Measurements from ENCODE around the gene CD302. TPM values are rescaled to one million over a fixed set of nuclear protein-coding genes. Genes with fewer than 3 reads are reported as not detected.

CD302 gene
- total RNA-seq, 1 experiment from 2014 or later = 0.21 TPM

GRCh38 chr2:159818940-159819339 lies 20.9 kb upstream of the CD302 start:
- Mint-ChIP-seq H3K4me1 (ENCODE audit: insufficient read depth, unreplicated experiment) (no peaks in the 10 kb centered on the region), H3K27ac (ENCODE audit: low read depth, unreplicated experiment) (no peak overlapping the region), H3K9me3 (ENCODE audit: unreplicated experiment) (peaks cover 7% of the 10 kb centered on the region), H3K27me3 (ENCODE audit: insufficient read depth, unreplicated experiment) (peaks cover 14% of the 10 kb centered on the region), H3K36me3 (ENCODE audit: insufficient read depth, unreplicated experiment) (no peaks in the 10 kb centered on the region), H3K4me3 (ENCODE audit: unreplicated experiment) (no peak overlapping the region)
- no peak for DNase-seq (ENCODE audit: unreplicated experiment)
- POLR2A ChIA-PET = no interaction called here
- CTCF ChIA-PET = interaction anchor here (0.6 kb wide), 1 partner anchor 122 kb away, joined by 3 read pairs; no protein-coding TSS in a partner anchor
- TF ChIP-seq CTCF (IDR thresholded peaks at IDR 0.05; ENCODE audit: unreplicated experiment) = no peak
- intact Hi-C loops (cut with micrococcal nuclease) = no loop called here
- no TSS peak for BruUV-seq (replicated peaks)

GRCh38 chr2:159817283-159817682 lies 19.3 kb upstream of the CD302 start:
- H3K27ac Mint-ChIP-seq (ENCODE audit: low read depth, unreplicated experiment) = no peak overlapping the region
- no peaks in the 10 kb centered on the region for H3K9me3 Mint-ChIP-seq (ENCODE audit: unreplicated experiment)
- peaks cover 10% of the 10 kb centered on the region for H3K27me3 Mint-ChIP-seq (ENCODE audit: insufficient read depth, unreplicated experiment)
- no TSS peak for BruUV-seq (replicated peaks)
- TF ChIP-seq CTCF (IDR thresholded peaks at IDR 0.05; ENCODE audit: unreplicated experiment) = no peak
- H3K36me3 Mint-ChIP-seq (ENCODE audit: insufficient read depth, unreplicated experiment) = no peaks in the 10 kb centered on the region
- H3K4me3 Mint-ChIP-seq (ENCODE audit: unreplicated experiment) = no peak overlapping the region
- ChIA-PET POLR2A (no interaction called here), CTCF (no interaction called here)
- intact Hi-C loops (cut with micrococcal nuclease) = no loop called here
- H3K4me1 Mint-ChIP-seq (ENCODE audit: insufficient read depth, unreplicated experiment) = no peaks in the 10 kb centered on the region
- no peak for DNase-seq (ENCODE audit: unreplicated experiment)

- no peak overlapping the region for H3K4me3 Mint-ChIP-seq (ENCODE audit: unreplicated experiment)
- H3K36me3 Mint-ChIP-seq (ENCODE audit: insufficient read depth, unreplicated experiment) = no peaks in the 10 kb centered on the region
- POLR2A ChIA-PET = no interaction called here
- CTCF ChIA-PET = interaction anchor here (0.9 to 1.4 kb wide), 2 partner anchors 12 to 129 kb away, joined by 4 to 5 read pairs; no protein-coding TSS in a partner anchor
- no peaks in the 10 kb centered on the region for H3K9me3 Mint-ChIP-seq (ENCODE audit: unreplicated experiment)
- no peaks in the 10 kb centered on the region for H3K4me1 Mint-ChIP-seq (ENCODE audit: insufficient read depth, unreplicated experiment)
- intact Hi-C loops (cut with micrococcal nuclease) = no loop called here
- H3K27ac Mint-ChIP-seq (ENCODE audit: low read depth, unreplicated experiment) = no peak overlapping the region
- BruUV-seq (replicated peaks) = no TSS peak
- no peak for TF ChIP-seq CTCF (IDR thresholded peaks at IDR 0.05; ENCODE audit: unreplicated experiment)
- DNase-seq (ENCODE audit: unreplicated experiment) = no peak
- H3K27me3 Mint-ChIP-seq (ENCODE audit: insufficient read depth, unreplicated experiment) = peaks cover 23% of the 10 kb centered on the region
Measured at GRCh38 chr2:159811232-159811631, 13.2 kb upstream of the CD302 start.

- H3K4me3 Mint-ChIP-seq (ENCODE audit: unreplicated experiment) = no peak overlapping the region
- no peaks in the 10 kb centered on the region for H3K4me1 Mint-ChIP-seq (ENCODE audit: insufficient read depth, unreplicated experiment)
- H3K36me3 Mint-ChIP-seq (ENCODE audit: insufficient read depth, unreplicated experiment) = no peaks in the 10 kb centered on the region
- peaks cover 30% of the 10 kb centered on the region for H3K27me3 Mint-ChIP-seq (ENCODE audit: insufficient read depth, unreplicated experiment)
- H3K27ac Mint-ChIP-seq (ENCODE audit: low read depth, unreplicated experiment) = no peak overlapping the region
- no peaks in the 10 kb centered on the region for H3K9me3 Mint-ChIP-seq (ENCODE audit: unreplicated experiment)
- no TSS peak for BruUV-seq (replicated peaks)
- no peak for DNase-seq (ENCODE audit: unreplicated experiment)
- ChIA-PET CTCF (interaction anchor here (0.6 to 2.6 kb wide), 7 partner anchors 8 to 290 kb away, joined by 3 to 8 read pairs (median 3); no protein-coding TSS in a partner anchor), POLR2A (no interaction called here)
- intact Hi-C loops (cut with micrococcal nuclease) = loop anchor here (10.0 kb wide), 1 partner anchor 157 kb away; no protein-coding TSS in a partner anchor
- no peak for TF ChIP-seq CTCF (IDR thresholded peaks at IDR 0.05; ENCODE audit: unreplicated experiment)
Measured at GRCh38 chr2:159808032-159808425, 10.0 kb upstream of the CD302 start.

Measured in MCF 10A (cell line).